ENCODE results near the gene ALCAM.
"Not testable (repeated sequence)": the region's sequence is repeated elsewhere in the genome, so short reads cannot be mapped to it uniquely, and the experiment has no call there.

Gene ALCAM

DNA sequence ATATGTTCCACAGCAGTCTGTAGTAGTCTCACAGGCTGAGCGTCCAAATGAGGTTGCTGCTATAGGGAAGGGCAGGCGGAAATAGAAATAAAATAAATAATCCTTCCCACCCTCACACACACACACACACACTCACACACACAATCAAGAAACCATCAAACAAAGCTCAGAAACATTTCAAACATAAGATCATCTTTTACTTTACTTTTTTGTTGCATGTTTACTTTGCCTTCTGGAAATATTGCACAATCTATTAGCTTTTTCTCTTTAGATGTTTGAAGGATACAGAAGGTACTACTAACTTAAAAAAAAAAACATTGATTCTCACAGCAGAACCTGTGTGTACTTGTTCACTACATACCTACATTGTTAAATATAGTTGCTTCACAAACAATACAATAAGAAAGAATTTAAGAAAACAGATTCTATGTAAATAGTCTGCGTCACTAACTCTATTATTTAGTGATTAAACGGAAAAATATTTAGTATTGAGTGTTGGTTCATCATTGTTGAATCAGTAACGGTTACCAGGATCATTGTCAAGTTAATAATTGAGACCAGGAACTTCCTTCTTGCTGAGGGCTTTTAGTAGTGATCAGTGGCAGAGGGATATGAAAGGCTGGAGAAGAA, 20.5 kb downstream of the ALCAM start:
- DNase-seq, result no peak

DNA sequence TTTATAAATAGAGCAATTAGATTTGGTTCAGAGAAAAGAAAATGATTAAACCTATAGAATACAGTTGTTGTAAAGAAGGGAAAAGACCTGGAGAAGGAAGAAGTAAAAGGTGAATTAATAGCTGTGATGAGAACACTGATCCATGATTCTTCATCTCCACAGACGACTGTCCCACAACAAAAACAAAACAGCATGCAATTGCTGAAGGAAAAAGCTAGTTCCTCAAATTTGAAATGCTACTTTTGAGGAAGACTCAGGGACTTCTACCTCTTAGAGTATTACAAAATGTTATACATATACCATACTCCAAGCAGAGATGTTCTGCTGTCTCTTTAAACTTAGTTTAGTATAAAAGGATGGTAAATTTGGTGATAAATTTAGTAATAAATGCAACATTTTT, 21.5 kb downstream of the ALCAM start:
- no peak for DNase-seq

DNA sequence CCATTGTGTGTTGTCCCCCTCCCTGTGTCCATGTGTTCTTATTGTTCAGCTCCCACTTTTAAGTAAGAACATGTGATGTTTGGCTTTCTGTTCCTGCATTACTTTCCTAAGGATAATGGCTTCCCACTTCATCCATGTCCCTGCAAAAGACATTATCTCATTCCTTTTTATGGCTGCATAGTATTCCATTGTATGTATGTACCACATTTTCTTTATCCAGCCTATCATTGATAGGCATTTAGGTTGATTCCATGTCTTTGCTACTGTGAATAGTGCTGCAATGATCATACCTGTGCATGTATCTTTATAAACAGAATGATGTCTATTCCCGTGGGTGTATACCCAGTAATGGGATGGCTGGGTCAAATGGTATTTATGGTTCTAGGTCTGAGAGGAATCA, 23.1 kb downstream of the ALCAM start:
- not testable (repeated sequence) for DNase-seq

DNA sequence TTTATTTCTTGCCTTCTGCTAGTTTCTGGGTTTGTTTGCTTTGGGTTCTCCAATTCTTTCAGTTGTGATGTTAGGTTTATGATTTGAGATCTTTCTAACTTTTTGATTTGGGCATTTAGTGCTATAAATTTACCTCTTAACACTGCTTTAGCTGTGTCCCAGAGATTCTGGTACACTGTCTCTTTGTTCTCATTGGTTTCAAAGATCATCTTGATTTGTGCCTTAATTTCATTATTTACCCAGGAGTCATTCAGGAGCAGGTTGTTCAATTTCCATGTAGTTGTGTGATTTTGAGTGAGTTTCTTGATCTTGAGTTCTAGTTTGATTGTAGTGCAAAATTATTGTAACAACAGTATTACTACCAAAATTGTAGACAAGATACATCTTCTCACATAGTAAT, 25.9 kb downstream of the ALCAM start:
- DNase-seq, result not testable (repeated sequence)

DNA sequence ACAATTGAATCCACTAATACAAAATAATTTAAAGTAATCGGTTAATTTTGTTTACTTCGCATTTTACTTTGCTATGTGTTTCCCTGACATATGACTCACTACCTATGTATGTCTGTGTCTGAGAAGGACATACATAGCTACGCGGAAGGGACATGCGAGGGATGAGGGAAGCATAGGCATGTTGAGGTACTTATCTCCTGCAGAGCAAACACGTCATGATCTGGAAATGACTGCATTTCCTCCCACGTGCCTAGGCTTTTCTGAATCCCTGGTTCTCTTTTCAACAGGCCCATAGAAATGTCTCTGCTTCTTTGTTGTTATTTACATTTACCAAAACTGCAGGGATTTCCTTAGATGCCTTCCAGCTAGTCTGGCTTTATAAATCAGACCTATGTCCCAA, 27.5 kb downstream of the ALCAM start:
- no peak for DNase-seq

DNA sequence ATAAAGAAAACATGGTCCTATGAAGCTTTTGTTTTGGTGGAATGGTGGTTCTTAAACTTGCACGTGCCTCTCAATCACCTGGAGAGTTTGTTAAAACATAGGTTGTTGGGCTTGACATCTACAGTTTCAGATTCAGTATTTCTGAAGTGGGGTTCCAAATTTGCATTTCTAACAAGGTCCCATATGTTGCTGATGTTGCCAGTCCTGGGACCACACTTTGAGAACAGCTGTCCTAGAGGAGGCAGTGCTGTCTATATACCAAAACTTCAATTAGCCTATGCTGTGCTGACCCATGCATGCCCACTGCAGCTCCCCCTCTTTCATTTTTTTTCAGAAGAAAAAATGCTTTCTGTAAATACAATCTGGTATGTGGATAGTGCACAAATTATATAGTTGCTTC, 31.3 kb downstream of the ALCAM start:
- no peak for DNase-seq

DNA sequence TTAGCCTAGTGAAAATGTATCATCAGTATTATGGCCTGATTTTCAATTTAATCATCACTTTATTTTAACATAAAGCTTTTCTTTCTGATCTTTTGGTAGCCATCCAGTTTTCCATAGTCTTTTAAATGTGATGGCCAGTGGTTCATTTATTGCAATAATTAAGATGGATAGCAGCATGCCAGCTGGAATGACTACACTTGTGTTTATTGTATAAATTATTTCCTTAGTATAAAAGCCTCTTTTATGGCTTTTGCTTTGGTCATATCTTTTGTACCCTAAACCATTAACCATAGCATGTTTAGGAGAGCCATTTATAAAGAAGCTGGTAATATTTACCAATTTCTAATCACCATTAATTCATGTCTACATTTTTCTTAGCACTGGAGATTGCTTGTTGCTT, 31.7 kb downstream of the ALCAM start:
- DNase-seq, result no peak

DNA sequence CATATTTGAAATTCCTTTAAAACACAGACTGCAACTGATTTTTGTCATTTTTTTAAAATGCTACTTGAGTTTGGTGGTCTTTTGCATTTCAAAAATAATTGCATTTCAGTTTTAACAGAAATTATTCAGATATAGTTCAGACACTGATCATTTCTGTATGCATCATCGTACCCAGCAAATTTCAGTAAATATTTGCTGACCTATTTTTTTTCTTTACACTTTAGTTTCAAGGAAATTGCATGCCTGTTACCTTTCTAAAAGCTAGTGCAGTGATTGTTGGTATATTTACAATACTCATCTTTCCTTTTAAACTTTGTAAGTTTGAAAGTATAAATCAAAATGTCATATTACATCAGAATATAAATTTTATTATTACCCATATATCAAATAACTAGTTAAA, 32.4 kb downstream of the ALCAM start:
- DNase-seq, result no peak

DNA sequence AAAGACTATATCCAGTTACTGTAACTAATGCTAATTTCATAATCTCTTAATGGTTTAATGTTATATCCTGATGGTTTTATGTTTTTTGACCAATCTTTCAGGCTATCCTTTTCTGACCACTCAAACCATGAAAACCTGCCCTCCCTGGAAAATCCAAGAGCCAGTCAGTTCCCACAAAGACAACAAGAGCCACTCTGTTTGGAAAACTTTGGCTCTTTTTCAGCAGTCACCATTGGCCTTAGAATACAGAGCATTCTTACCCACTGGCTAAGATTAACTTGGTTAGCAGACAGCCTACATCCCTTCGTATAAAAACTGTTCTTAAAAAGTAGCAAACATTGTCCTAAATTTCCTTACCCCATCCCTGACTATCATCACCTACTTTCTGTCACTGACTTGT, 32.9 kb downstream of the ALCAM start:
- DNase-seq, result no peak

DNA sequence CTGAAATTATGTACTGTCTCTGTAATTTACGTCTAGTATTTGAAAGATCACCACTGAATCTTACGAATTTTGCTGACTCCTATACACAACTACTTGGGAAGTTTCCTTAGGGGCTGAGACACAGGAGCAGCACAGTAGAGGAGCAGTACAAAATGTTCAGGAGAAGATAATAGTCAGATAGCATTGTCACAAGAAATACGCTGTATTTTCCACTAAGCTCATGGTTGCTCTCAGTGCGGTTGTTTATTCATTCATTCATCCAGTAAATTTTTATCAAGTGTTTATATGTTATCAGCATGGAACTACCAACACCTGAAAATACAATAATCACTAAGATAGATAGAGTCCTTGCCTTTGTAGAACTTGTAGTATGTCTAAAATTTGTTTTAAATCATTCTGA, 34.5 kb downstream of the ALCAM start:
- DNase-seq, result no peak

DNA sequence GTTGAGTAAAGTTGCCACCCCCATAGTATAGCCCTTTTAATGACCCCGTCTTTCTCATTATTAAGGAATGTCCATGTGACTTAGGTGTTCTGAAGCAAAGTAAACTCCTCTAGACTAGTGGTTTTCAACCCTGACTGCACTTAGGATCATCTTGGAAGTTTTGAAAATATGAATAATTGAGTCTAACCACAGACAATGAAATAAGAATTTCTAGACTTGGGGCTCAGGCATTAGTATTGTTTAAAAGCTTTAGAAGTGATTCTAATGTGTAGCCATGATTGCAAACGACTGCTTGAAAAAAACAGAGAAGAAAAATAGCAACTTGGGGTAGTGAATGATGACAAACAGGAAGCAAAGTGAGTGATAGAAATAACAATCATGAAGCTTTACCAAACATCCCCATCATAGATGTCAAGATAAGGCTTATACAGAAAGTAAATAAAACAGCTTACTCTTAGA, 35.0 kb downstream of the ALCAM start:
- DNase-seq, result no peak

DNA sequence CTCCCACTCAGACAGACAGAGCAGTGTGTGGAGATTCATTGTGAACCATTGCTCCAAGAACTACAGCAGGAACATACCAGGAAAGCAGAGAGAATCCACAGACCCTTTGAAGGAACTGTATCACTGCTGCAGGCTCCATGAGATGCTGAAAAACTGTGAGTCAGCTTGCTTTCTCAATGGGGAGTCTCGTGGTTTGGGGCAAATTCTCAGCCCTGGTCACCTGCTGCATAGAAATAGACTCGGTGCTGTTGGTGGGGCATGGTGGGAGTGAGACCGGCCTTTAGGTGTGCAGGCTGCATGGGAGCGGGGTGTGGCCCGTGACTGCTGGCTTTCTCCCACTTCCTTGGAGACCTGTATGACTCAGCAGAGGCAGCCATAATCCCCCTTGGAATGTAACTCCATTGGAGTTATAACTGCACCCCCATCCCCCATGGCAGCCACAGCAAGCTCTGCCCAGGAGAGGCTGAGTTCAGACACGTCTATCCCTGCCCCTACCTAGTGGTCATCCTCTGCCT, 35.6 kb downstream of the ALCAM start:
- DNase-seq, result no peak

DNA sequence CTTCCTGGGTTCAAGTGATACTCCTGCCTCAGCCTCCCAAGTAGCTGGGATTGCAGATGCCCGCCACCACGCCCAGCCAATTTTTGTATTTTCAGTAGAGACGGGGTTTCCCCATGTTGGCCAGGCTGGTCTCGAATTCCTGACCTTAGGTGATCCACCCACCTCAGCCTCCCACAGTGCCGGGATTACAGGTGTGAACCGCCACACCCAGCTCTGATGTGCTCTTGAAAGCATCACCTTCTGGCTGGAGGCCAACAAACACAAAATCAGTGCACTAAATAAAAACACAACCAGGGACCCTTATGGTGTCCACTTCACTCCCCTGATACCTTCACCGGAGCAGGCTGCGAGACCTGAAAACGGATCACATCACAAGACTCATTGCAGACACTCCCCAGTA, 36.3 kb downstream of the ALCAM start:
- not testable (repeated sequence) for DNase-seq

DNA sequence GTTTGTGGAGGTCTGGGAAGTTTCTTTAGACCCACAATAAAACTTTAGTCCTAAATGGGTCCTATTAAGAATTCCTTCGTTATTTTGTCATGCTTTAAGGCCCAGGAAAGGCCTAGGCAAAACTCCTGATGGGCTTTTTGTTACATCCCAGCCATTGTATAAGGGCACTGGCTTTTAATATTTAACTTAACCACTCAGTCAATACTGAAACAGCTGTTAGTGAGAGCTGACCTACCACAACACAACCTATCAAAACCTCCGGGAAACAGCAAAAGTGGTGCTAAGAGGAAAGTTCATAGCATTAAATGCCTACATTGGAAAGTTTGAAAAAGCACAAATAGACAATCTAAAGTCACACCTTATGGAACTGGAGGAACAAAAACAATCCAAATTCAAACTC, 39.6 kb downstream of the ALCAM start:
- no peak for DNase-seq

DNA sequence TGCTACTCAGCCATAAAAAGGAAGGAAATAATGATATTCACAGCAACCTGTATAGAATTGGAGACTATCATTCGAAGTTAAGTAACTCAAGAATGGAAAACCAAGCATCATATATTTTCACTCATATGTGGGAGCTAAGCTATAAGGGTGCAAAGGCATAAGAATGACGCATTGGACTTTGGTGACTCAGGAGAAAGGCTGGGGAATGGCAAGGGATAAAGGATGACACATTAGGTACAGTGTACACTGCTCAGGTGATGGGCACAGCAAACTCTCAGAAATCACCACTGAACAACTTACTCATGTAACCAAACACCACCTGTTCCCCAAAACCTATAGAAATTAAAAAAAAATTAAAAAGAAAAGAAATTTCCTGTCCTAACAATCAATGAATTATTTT, 42.7 kb downstream of the ALCAM start:
- no peak for DNase-seq

DNA sequence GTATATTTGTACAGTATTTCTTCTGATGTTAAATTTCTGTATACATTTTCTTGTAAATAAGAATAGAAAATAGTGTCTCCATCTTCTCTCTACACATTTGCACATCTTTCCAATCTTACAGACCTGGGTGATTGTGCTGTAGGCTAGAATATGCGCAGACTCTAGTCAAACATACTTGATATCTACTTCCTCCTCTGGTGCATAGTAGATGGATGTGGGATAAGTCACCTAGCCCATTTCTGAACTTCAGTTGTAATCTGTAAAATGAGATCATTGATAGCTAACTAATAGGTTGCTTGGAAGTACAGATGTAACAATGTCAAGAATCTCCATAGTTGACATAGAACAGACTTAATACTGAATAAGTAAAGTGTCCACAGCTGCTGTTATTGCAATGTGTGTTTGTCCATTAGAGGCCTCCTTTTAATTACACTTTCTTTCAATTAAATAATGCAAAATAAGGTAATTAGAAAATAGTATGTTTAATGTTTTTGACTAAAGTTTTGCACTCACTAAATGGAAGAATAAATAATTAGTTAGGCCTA, 46.7 kb downstream of the ALCAM start:
- no peak for DNase-seq

DNA sequence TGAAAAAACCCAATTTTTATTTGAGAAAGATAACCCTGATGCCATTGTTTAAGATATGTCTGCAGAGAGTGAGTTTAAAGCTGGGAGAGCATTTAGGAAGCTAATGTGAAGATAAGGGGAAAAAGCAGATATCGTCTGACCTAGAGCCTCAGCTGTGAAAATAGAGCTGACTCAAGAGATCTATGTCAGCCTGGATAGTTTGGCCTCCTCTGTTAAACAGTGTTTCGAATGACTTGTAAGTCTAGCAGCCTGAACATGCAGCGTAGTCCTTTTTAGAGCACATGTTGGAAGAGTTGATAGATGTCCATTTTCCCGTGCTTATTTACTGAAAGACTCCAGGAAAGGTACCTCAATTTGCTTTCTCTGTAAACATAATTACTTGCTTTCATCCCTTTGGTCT, 48.1 kb downstream of the ALCAM start:
- no peak for DNase-seq

DNA sequence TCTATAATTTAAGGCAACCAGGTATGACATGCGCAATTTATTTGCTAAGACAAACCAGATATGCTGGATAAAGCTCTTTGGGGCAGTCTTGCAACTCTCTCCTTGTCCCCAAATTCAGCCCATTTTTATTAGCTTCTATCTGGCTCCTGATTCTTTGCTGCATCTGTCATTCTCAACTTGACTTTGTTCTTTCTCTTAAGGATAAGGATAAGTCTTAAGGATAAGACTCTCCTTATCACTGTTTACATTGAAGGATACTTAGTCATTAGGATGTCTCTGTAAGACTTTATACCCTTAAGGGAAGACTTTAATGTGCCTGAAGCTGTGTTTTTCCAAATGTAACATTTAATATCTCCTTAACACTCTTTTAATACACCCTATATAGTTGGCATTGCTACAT, 49.2 kb downstream of the ALCAM start:
- no peak for DNase-seq

DNA sequence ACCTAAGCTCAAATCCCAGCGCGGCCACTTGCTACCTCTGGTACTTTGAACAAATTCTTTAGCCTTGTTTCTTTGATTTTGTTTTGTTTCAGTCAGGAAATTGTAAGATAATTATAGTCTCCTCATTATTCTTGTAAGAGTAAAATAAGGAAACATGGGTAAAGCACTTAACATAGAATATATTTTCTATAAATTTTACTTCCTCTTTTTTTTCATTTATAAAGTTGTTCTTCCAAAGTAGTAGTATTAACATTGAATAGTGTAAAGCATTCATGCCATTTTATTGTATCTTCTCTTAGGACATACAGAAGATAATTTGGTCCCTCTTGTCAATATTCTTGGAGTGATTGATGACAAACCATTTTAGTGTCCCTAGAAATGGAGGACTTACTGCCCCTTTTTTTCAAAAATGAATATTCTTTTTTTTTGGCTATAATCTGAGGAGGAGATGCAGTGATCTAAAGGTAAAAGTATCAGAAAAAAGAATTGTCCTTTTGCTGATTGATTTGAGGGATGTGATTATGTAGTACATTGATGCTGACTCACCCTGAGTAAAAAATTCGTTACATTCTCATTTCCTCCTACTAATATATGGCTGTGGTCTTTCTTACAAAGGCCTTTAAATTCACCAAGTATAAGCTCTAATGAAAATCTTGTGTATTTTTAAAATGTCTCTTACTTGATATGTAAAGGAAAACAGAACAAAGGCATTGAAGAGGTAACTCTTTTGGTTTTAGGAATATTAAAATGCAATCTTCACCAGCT, 51.0 kb downstream of the ALCAM start:
- DNase-seq, result no peak

DNA sequence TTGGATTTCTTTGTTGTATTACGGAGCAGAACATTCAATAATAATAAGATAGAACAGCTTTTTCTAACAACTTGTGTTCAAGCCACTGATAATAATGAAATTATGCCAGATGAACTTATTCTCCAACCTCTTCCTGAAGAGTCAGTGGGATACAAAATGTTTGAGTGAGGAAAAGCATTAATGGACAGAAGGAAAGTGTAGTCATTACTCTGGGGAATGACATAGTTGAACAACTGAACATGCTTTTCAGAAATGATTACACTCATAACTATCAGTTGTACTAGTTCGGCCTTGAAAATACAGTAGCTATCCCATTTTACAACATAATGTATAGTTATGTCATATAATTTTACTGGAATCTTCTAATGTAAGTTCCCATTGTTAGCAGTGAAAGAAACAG, 55.9 kb downstream of the ALCAM start:
- no peak for DNase-seq

DNA sequence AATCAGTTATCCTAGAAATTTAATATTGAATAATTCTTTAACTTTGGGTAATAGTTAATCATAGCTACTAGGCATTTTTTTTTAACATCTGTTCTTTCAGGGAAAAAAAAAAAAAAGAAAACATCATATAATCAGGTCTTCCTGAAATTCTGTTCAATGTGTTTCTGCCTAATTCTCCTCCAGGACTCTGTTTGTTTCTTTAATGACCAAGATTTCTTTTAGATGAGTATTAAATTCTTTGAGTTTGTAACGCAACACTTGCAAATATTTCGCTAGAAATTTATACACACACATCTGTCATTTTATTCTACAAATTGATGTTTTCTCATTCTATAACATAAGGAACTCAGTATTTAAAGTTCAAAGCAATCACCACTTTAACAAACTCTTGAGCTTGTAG, 56.7 kb downstream of the ALCAM start:
- no peak for DNase-seq

DNA sequence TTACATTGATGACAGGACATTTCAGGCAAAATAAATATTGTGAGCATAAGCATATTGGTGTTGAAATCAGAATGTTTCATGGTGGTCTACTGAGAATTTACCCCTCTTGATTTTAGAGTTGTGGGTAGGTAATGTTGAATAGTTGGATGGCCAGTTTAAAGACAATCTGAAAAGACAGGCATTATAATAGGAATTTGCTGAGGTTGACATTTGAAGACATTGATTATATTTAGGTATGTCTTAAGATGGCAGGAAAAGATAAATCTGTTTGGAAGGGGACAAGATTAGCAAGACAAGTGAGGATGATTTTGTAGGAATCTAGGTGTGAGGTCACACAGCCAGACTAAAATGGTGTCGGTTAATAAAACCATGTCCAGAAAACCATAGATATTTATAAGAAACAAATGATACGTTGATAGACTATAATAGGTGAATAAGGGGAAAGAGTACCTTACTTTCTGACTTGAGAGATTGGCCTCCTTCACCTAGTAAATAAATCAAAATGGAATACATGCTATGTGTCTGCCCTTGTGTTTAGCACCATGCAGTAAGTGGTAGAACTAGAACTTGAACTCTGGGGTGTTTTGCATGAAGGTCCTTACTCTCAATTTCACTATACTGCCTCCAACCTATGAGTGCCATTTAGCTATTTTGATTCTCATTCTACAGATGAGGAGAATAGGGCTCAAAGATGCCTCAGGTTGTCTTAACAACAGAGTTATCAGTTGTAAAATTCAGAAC, 57.9 kb downstream of the ALCAM start:
- no peak for DNase-seq

DNA sequence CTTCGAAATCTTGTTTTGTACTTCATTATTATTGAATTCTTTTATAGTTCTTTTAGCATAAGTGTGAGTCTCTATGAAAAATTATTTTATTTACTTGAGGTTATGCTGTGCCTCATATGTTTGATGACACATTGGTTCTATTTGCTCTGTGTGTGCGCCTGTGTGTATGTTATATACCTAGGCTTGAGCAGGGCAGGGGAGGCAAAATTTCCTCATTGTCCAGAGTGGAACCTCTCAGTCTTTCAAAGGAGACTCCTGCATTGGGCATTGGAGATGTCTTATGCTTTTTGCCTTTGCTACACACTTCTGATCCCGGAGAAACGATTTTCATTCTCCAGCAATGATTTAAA, 58.4 kb downstream of the ALCAM start:
- DNase-seq, result no peak
